Kidney glomerular epithelial cell (primary cell): ENCODE results near the gene SSU72.
"Not testable (repeated sequence)": the region's sequence is repeated elsewhere in the genome, so short reads cannot be mapped to it uniquely, and the experiment has no call there.

ENCODE experiments used
- DNase-seq: peaks from one replicate; lab custom pipeline; 2025; lab: John Stamatoyannopoulos, UW

SSU72 gene

GRCh38 chr1:1540818-1541628, 33.6 kb downstream of the SSU72 start:
- no peak for DNase-seq

- DNase-seq = peak; percentile 3
Observed at GRCh38 chr1:1540090-1540817, 34.4 kb downstream of the SSU72 start, which contains the start of gene TMEM240. Gene TMEM240, minus strand, starts transcription at chr1:1540624. Its CDS starts 278 bp downstream, at chr1:1540346.

- DNase-seq = no peak
Observed at GRCh38 chr1:1539310-1540089, 35.2 kb downstream of the SSU72 start.

DNA sequence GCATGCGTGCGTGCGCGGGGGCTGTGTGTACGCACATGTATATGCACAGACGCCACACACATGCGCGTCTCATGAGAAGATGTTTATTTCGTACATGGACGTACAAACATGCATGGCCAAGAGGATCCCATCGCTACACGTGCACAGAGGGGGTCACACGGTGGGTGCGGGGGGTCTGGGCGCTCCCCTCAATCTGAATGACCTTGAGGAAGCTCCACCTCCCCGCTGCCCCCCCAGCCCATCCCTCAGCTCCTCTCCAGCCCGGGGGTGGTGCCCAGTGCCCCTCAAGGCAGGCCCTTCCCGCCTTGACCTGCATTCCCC, 35.7 kb downstream of the SSU72 start:
- no peak for DNase-seq

DNA sequence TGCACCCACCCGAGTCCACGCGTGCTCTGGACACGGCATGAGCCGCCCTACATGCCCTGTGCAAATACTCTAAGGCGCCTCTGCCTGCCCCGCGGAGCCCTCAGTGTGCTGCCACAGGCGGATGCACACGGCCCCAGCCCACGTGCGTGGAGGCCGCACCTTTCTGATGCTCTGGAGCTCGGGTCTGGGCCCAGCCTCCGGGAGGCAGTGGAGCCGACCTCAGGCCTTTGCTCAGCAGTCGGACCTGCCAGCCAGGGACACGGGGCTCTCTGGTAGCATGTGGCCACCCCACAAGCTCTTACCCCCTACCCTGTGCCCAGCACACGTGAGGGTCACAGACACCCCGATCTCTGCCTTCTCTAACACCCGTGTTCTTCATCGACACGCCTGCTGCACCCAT, 36.3 kb downstream of the SSU72 start:
- no peak for DNase-seq

- no peak for DNase-seq
Observed at GRCh38 chr1:1537626-1538250, 36.9 kb downstream of the SSU72 start.

DNA sequence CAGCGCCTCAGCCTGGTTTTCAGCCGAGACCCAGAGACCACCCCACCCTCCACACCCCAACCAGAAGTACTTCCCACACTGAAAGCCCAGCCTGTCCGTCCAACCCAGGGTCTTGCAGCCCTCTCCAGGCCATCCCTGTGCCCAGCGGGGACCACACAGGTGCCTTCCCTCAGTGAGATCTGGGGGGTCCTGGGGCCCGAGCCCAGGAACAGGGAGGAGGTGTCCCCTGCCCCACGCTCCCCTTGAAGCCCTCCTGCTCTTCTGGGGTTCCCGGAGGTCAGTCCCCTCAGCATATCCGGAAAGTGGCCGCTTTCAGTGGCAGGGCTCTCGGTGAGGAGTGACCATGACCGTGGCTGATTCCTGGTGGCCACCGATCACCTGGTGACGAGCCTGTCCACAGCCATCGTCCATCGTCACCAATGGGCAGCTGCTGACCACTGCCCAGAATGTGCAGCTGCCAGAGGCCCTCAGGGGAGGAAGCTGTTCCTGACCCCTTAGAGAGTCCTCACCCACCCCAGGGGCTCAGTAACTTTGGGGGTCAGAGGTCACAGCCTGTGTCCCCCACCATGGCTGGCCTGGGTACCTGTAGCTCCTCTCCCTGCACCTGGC, 37.6 kb downstream of the SSU72 start:
- no peak for DNase-seq

DNA sequence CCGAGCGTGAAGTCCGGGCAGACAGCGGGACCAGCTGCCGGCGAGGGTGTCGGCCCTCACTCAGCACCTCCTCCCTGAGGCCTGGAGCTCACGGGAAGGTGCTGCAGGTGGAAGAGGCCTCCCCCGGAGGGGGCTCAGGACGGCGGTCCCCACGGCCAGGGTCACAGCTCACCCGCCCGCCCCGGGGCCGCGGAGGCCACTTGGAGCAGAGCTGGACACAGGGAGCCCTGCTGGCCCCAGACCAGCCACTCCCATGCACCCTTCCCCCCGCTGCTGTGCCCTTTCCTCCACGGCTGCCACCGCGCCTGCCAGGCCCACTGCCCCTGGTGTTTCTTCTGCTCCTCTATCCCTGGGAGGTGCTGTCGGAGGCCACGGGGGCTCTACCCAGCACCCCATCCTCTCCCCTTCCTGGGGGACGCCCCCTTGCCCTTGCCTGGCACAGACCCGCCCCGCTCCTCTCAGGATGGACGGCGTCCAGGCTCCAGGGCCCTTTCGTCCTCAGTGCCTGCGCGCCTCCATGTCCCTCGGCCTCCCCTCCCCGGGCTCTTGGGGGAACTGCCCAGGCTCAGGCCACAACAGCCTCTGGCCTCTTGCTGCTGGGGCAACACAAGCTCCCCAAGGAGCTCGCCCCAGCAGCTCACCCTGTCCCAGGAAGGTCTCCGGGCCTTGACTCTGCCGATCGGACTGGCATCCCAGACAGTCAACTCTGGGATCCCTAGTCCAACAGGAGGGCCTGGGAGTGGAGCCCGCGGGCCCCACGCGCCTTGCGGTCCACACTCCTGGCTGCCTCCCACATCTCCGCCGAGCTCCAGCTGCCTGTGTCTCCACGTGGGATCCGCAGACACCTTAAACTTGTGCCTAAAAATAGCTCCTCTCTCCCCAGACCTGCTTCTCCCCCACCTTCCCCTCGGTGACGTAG, 38.4 kb downstream of the SSU72 start:
- no peak for DNase-seq

DNA sequence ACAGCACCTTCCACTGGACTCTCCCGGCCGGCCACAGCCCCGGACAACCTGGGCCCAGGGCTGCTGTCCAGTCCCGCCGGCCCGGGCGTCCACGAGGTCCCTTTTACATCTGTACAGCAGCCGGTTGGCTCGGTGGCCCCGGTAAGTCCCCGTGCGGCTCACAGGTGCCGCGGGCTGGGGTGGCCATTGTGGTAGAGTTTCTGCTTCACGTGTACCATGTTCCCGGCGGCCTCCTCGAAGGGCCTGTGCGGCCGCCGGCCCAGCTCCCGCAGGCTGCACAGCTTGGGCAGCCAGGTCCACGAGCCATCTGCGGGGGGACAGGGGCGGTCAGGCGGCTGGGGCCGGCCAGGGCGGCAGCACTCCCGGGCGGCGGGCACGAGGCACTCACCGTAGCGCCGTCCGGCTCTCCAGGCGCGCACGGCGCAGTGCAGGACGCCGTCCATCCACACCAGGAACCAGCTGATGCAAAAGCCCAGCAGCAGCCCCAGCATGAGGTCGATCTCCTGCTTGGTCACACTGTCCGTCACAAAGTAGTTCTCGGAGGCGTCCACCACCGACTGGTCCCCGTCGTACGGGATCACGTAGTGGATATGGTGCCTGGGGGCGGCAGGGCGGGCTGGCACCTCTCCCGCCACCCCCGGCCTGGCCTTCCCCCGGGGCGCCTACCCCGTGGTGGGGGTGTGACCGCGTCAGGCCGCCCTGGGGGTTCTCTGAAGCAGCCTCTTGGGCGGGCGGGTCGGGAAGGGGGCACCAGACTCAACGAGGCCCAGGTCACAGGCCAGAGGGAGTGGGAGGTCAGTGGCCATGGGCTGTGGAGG, 39.3 kb downstream of the SSU72 start:
- DNase-seq = no peak

DNA sequence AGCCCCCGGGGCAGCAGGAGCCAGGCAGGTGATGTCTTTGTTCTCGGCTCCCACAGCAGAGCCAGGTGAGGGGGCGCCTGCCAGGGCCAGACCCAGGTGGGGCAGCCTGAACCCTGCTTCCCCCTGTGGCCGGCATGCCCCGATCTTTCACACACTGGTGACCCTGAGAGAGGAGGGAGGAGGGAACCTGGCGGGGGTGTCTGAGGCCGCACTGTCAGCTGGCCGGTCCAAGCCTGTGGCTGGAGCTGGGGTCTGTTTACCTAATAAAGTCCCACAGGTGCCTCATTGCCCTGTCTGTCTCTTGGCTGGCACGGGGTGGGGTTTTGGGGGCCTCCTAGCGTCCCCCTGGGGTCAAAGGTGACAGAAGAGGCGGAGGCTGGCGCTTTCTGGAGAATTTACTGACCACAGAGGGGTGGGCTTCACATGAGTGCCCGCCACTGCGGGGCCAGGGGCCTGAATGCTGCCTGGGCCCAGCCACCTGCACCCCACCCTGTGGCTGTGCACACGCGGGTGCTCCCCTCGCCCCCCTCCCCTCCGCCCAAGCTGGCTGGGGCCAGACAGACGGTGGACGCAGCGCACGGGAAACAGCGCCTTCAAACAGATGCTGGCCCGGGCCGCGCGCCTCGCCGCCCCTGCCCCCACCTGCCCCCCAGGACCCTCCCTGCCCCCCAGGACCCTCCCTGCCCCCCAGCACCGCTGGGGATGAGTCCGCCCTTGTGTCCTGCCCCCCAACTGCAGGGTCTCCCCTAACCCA, 40.1 kb downstream of the SSU72 start:
- DNase-seq = no peak

- DNase-seq = not testable (repeated sequence)
Observed at GRCh38 chr1:1533894-1534291, 40.8 kb downstream of the SSU72 start.

- DNase-seq = not testable (repeated sequence)
Observed at GRCh38 chr1:1533176-1533893, 41.3 kb downstream of the SSU72 start.

GRCh38 chr1:1531947-1532346, 42.7 kb downstream of the SSU72 start:
- no peak for DNase-seq

GRCh38 chr1:1529936-1530335, 44.7 kb downstream of the SSU72 start:
- no peak for DNase-seq

- no peak for DNase-seq
Observed at GRCh38 chr1:1529321-1529720, 45.3 kb downstream of the SSU72 start.

- no peak for DNase-seq
Observed at GRCh38 chr1:1528301-1529267, 46.1 kb downstream of the SSU72 start.
